Measurements from ENCODE around the gene SEMA3G.

Gene SEMA3G

GRCh38 chr3:52397676-52398399 is 47.1 kb downstream of the SEMA3G start:
- Histone ChIP-seq H4K20me1 (peaks cover 23% of the 10 kb centered on the region), H3K9me3 (no peaks in the 10 kb centered on the region), H3K27ac (no peak overlapping the region), H3K4me2 (no peak overlapping the region), H3K4me1 (no peaks in the 10 kb centered on the region), H3K36me3 (peaks cover 69% of the 10 kb centered on the region), H3K9ac (no peak overlapping the region), H3K4me3 (no peak overlapping the region), H3K27me3 (no peaks in the 10 kb centered on the region)
- TF ChIP-seq Cebpa-rat (IDR thresholded peaks at IDR 0.05), result no peak

- no peak overlapping the region for H3K27ac ChIP-seq
- peaks cover 20% of the 10 kb centered on the region for H4K20me1 ChIP-seq
- H3K36me3 ChIP-seq, result peaks cover 66% of the 10 kb centered on the region
- no peak for TF ChIP-seq Cebpa-rat (IDR thresholded peaks at IDR 0.05)
- H3K9ac ChIP-seq, result no peak overlapping the region
- no peaks in the 10 kb centered on the region for H3K27me3 ChIP-seq
- no peak overlapping the region for H3K4me2 ChIP-seq
- no peaks in the 10 kb centered on the region for H3K9me3 ChIP-seq
- no peak overlapping the region for H3K4me3 ChIP-seq
- no peaks in the 10 kb centered on the region for H3K4me1 ChIP-seq
These were observed 47.9 kb downstream of the SEMA3G start for GRCh38 chr3:52396907-52397591.

- Histone ChIP-seq H3K4me1 (no peaks in the 10 kb centered on the region), H3K4me2 (no peak overlapping the region), H3K27ac (no peak overlapping the region), H3K27me3 (no peaks in the 10 kb centered on the region), H3K9me3 (no peaks in the 10 kb centered on the region), H3K36me3 (peaks cover 66% of the 10 kb centered on the region), H3K4me3 (no peak overlapping the region), H3K9ac (no peak overlapping the region), H4K20me1 (peaks cover 12% of the 10 kb centered on the region; the same call in 1 of the 2 replicates)
- TF ChIP-seq Cebpa-rat (IDR thresholded peaks at IDR 0.05), result no peak
These were observed 48.6 kb downstream of the SEMA3G start for GRCh38 chr3:52396011-52396906.

GRCh38 chr3:52395503-52395865 is 49.4 kb downstream of the SEMA3G start:
- H3K4me3 ChIP-seq, result no peak overlapping the region
- H3K27me3 ChIP-seq, result no peaks in the 10 kb centered on the region

GRCh38 chr3:52394751-52395502 is 50.0 kb downstream of the SEMA3G start:
- TF ChIP-seq Cebpa-rat (IDR thresholded peaks at IDR 0.05), result no peak
- Histone ChIP-seq H3K27ac (no peak overlapping the region), H3K4me2 (no peak overlapping the region), H3K4me1 (no peaks in the 10 kb centered on the region), H3K9ac (no peak overlapping the region), H4K20me1 (no peaks in the 10 kb centered on the region), H3K9me3 (no peaks in the 10 kb centered on the region), H3K4me3 (no peak overlapping the region), H3K27me3 (no peaks in the 10 kb centered on the region), H3K36me3 (peaks cover 60% of the 10 kb centered on the region)

More at GRCh38 chr3:52395503-52395865, 49.4 kb downstream of the SEMA3G start:
- Histone ChIP-seq H3K4me2 (no peak overlapping the region), H3K9me3 (no peaks in the 10 kb centered on the region), H3K36me3 (peaks cover 65% of the 10 kb centered on the region), H3K9ac (no peak overlapping the region), H4K20me1 (0 out of 2 replicates have a peak, but pooled peaks cover 4% of the 10 kb centered on the region), H3K27ac (no peak overlapping the region), H3K4me1 (no peaks in the 10 kb centered on the region)
- TF ChIP-seq Cebpa-rat (IDR thresholded peaks at IDR 0.05), result no peak

GRCh38 chr3:52393959-52394670 is 50.8 kb downstream of the SEMA3G start:
- H4K20me1 ChIP-seq, result no peaks in the 10 kb centered on the region
- peaks cover 56% of the 10 kb centered on the region for H3K36me3 ChIP-seq
- H3K9me3 ChIP-seq, result no peaks in the 10 kb centered on the region
- H3K27me3 ChIP-seq, result no peaks in the 10 kb centered on the region
- H3K4me3 ChIP-seq, result no peak overlapping the region
- H3K27ac ChIP-seq, result no peak overlapping the region
- H3K4me1 ChIP-seq, result no peaks in the 10 kb centered on the region
- no peak overlapping the region for H3K4me2 ChIP-seq
- no peak for TF ChIP-seq Cebpa-rat (IDR thresholded peaks at IDR 0.05)
- H3K9ac ChIP-seq, result no peak overlapping the region

GRCh38 chr3:52393131-52393807 is 51.6 kb downstream of the SEMA3G start:
- Histone ChIP-seq H3K9ac (no peak overlapping the region), H4K20me1 (no peaks in the 10 kb centered on the region), H3K4me2 (no peak overlapping the region), H3K4me3 (no peak overlapping the region), H3K9me3 (no peaks in the 10 kb centered on the region), H3K4me1 (no peaks in the 10 kb centered on the region), H3K27me3 (no peaks in the 10 kb centered on the region), H3K36me3 (peaks cover 56% of the 10 kb centered on the region; the same call in 1 of the 2 replicates), H3K27ac (no peak overlapping the region)
- TF ChIP-seq Cebpa-rat (IDR thresholded peaks at IDR 0.05), result no peak

- Histone ChIP-seq H3K27me3 (no peaks in the 10 kb centered on the region), H3K36me3 (peaks cover 50% of the 10 kb centered on the region; the same call in 1 of the 2 replicates), H3K4me1 (peaks cover 4% of the 10 kb centered on the region; the same call in 1 of the 2 replicates), H3K4me3 (no peak overlapping the region), H4K20me1 (no peaks in the 10 kb centered on the region), H3K4me2 (no peak overlapping the region), H3K9ac (no peak overlapping the region), H3K9me3 (no peaks in the 10 kb centered on the region), H3K27ac (no peak overlapping the region)
- no peak for TF ChIP-seq Cebpa-rat (IDR thresholded peaks at IDR 0.05)
These were observed 52.5 kb downstream of the SEMA3G start for GRCh38 chr3:52392216-52392930.
